HFF-Myc (cell line): Measurements from ENCODE around the gene ABAT.

Experiments
- DNase-seq: peaks from one replicate; pipeline ENCODE4 v3.0.0-alpha.2; 2011; ENCODE audit warnings: low read depth; ENCODE audit errors: extremely low read depth
- H3K4me3 ChIP-seq: replicated peaks from 2 replicates; pipeline ENCODE4 v1.5.1; 2011; ENCODE audit warnings: low read depth, mild to moderate bottlenecking, control low read depth, low read length
- CTCF ChIP-seq: IDR thresholded peaks from 2 replicates; pipeline ENCODE4 v1.5.1; 2012; ENCODE audit warnings: mild to moderate bottlenecking, low read depth, low read length, control low read depth; ENCODE audit errors: missing control alignments

Gene ABAT

GRCh38 chr16:8832717-8833105, 158.3 kb downstream of the ABAT start:
- no peak overlapping the region for H3K4me3 ChIP-seq
- no peak for DNase-seq
- TF ChIP-seq CTCF: no peak
